ENCODE data around the gene CNTD1. TPM values are rescaled to one million over a fixed set of nuclear protein-coding genes. Genes with fewer than 3 reads are reported as not detected.

Gene CNTD1
- total RNA-seq, 2 donors from 2014 or later = 0.16 TPM; not detected in 1

GRCh38 chr17:42782166-42783061 is 16.2 kb upstream of the CNTD1 start:
- TF ChIP-seq CTCF (IDR thresholded peaks at IDR 0.05) = no peak
- peaks cover 17 to 20% of the 10 kb centered on the region in 2 donors for H3K27me3 ChIP-seq
- H3K27ac ChIP-seq = no peak overlapping the region

GRCh38 chr17:42783062-42783790 is 15.4 kb upstream of the CNTD1 start:
- peaks cover 15% of the 10 kb centered on the region for H3K36me3 ChIP-seq
- no peak overlapping the region for H3K27ac ChIP-seq
- no peak overlapping the region for H3K4me3 ChIP-seq
- no peak for TF ChIP-seq CTCF (IDR thresholded peaks at IDR 0.05)
- H3K27me3 ChIP-seq = peaks cover 17 to 20% of the 10 kb centered on the region in 2 donors
- DNase-seq (ENCODE audit: low spot score) = no peak
- no peaks in the 10 kb centered on the region for H3K9me3 ChIP-seq
- peaks cover 0 to 18% of the 10 kb centered on the region in 2 donors for H3K4me1 ChIP-seq

More at GRCh38 chr17:42782166-42783061, 16.2 kb upstream of the CNTD1 start:
- H3K9me3 ChIP-seq = no peaks in the 10 kb centered on the region
- peaks cover 0 to 18% of the 10 kb centered on the region in 2 donors for H3K4me1 ChIP-seq
- H3K4me3 ChIP-seq = no peak overlapping the region
- DNase-seq (ENCODE audit: low spot score) = no peak
- peaks cover 21% of the 10 kb centered on the region for H3K36me3 ChIP-seq

- Histone ChIP-seq H3K9me3 (no peaks in the 10 kb centered on the region), H3K4me1 (peaks cover 0 to 18% of the 10 kb centered on the region in 2 donors), H3K27ac (no peak overlapping the region), H3K4me3 (no peak overlapping the region), H3K36me3 (peaks cover 10% of the 10 kb centered on the region), H3K27me3 (peaks cover 17 to 20% of the 10 kb centered on the region in 2 donors)
- DNase-seq (ENCODE audit: low spot score) = no peak
- TF ChIP-seq CTCF (IDR thresholded peaks at IDR 0.05) = no peak
Observed at GRCh38 chr17:42783791-42784138, 14.9 kb upstream of the CNTD1 start.

- Histone ChIP-seq H3K36me3 (peaks cover 3% of the 10 kb centered on the region), H3K4me1 (peaks cover 0 to 18% of the 10 kb centered on the region in 2 donors), H3K27me3 (peaks cover 17 to 20% of the 10 kb centered on the region in 2 donors), H3K4me3 (no peak overlapping the region), H3K27ac (no peak overlapping the region), H3K9me3 (no peaks in the 10 kb centered on the region)
- no peak for TF ChIP-seq CTCF (IDR thresholded peaks at IDR 0.05)
- DNase-seq (ENCODE audit: low spot score) = no peak
Observed at GRCh38 chr17:42784409-42784808, 14.3 kb upstream of the CNTD1 start.

GRCh38 chr17:42784811-42785592 is 13.7 kb upstream of the CNTD1 start:
- no peak for DNase-seq (ENCODE audit: low spot score)
- Histone ChIP-seq H3K9me3 (no peaks in the 10 kb centered on the region), H3K4me1 (peaks cover 0 to 16% of the 10 kb centered on the region in 2 donors), H3K4me3 (no peak overlapping the region), H3K27ac (no peak overlapping the region), H3K36me3 (no peaks in the 10 kb centered on the region), H3K27me3 (peaks cover 17 to 20% of the 10 kb centered on the region in 2 donors)
- no peak for TF ChIP-seq CTCF (IDR thresholded peaks at IDR 0.05)
